A549 treated with RU486 at 1 μM for 4 hours (cell line): ENCODE data around the gene CCKAR. TPM values are rescaled to one million over a fixed set of nuclear protein-coding genes. Genes with fewer than 3 reads are reported as not detected.

Experiments
- total RNA-seq: library from RNA; stranded (reverse); fragments of 200-300 nt; extraction: Qiagen RNA extraction; gene quantifications from 5 replicates; pipeline ENCODE4 v1.2.3, GENCODE V29; 2022; ENCODE audit warnings: low read depth

Gene CCKAR
- not detected in 5 replicates for total RNA-seq

DNA sequence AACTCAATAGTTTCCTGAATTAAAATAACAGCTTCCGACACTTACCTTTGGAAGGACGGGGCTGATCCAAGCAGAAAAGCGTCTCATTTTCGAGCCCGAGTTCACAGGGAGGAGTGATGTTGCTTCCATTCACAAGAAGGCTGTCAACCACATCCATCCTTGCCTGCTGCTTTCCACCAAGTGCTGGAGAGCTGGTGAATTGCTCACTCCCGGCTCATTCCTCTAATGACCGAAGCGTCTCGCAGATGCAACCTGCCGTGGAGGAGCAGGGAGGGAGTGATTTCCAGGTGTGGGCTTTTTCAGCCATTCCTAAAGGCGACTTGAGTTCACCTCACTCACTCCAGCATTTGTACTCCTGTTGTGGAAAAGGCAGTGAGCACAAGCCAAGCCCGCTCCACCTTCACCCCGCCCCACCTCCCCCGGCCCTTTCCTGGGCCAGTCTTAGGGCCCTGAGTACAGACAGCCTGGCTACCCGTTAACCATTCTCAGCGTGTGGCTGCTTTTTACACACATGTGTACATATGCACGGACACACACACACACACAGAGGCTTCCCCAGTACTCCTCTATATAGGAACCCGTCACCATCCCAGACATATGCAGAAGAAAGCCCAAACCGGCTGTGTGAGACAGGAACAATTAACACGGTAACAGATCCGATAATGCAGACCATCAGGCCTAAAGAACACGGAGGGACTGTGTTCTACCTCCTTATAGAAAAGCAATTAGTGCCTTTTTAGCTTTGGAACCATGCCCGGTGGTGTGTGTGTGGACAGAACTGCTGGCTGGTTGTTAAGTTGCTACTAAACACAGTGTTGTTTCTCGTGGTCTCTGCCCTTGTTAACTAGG, at the start of gene CCKAR:
TSS of gene CCKAR (minus strand) at position 374 of the 849 bp plus-strand sequence. CDS start at position 157, 217 bp downstream.

Other genes with a start within 250 kb of the CCKAR start
- gene RBPJ, start 169.5 kb downstream of the CCKAR start, total RNA-seq = 10.5 to 15.8 TPM (median 12.4 TPM) in 5 replicates
- gene TBC1D19, start 93.6 kb upstream of the CCKAR start, total RNA-seq = 0.80 to 4.4 TPM (median 4.0 TPM) in 5 replicates